Loucy (cell line): ENCODE measurements around the gene RETREG3.
"Not testable (repeated sequence)": the region's sequence is repeated elsewhere in the genome, so short reads cannot be mapped to it uniquely, and the experiment has no call there.

Experiments used
- EZH2phosphoT487 ChIP-seq: fragments of 200-600 bp; IDR thresholded peaks from 2 replicates; pipeline ENCODE4 v1.6.1; 2018; ENCODE audit warnings: antibody characterized with exemption, mild to moderate bottlenecking, moderate library complexity, borderline replicate concordance
- TF ChIP-seq, protein P1 (sequence below): fragments of 200-600 bp; sonication (generic); conservative IDR thresholded peaks from 2 replicates; pipeline ENCODE4 v1.5.1; 2014; ENCODE audit warnings: mild to moderate bottlenecking, antibody characterized with exemption, low read length

DNA sequence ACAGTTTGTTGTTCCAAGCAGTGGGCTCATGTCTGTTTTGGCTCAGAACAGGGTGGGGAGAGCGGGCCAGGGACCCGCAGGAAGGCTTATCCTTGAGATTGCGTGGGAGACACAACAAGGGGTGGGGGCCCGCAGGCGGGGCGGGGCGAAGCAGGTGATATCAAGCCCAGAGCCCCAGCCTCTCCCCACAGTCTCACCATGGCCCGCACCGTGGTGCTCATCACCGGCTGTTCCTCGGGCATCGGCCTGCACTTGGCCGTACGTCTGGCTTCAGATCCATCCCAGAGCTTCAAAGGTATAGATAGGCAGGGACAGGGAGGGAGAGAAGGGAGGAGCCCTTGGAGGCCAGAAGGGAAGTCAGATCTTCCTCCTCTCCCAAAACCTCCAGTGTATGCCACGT lies 56.4 kb downstream of the RETREG3 start, which contains the start of gene HSD17B1:
- TF ChIP-seq, protein P1, sequence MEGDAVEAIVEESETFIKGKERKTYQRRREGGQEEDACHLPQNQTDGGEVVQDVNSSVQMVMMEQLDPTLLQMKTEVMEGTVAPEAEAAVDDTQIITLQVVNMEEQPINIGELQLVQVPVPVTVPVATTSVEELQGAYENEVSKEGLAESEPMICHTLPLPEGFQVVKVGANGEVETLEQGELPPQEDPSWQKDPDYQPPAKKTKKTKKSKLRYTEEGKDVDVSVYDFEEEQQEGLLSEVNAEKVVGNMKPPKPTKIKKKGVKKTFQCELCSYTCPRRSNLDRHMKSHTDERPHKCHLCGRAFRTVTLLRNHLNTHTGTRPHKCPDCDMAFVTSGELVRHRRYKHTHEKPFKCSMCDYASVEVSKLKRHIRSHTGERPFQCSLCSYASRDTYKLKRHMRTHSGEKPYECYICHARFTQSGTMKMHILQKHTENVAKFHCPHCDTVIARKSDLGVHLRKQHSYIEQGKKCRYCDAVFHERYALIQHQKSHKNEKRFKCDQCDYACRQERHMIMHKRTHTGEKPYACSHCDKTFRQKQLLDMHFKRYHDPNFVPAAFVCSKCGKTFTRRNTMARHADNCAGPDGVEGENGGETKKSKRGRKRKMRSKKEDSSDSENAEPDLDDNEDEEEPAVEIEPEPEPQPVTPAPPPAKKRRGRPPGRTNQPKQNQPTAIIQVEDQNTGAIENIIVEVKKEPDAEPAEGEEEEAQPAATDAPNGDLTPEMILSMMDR: not testable (repeated sequence)
- TF ChIP-seq EZH2phosphoT487: not testable (repeated sequence)
